OCI-LY7 (cell line): ENCODE data around the gene DACT3. TPM values are rescaled to one million over a fixed set of nuclear protein-coding genes. Genes with fewer than 3 reads are reported as not detected.

ENCODE experiments used
- BruUV-seq: library from RNA; stranded (reverse); fragments of 400-500 nt; replicated peaks from 2 replicates; lab custom pipeline; 2021; lab: Mats Ljungman, UMichigan
- CTCF ChIA-PET: fragments of 300-600 bp; sonication (Branson Sonifier 250); formaldehyde crosslinking; loops from one replicate; lab custom pipeline; 2022; ENCODE audit warnings: antibody characterized with exemption; ENCODE audit not compliant: unreplicated experiment; lab: Charles Lee
- POLR2A ChIA-PET: fragments of 300-600 bp; sonication (Branson Sonifier 250); formaldehyde crosslinking; loops from one replicate; lab custom pipeline; 2022; ENCODE audit warnings: antibody characterized with exemption; lab: Charles Lee
- DNase-seq: peaks from one replicate; pipeline ENCODE4 v3.0.0-alpha.2; 2015; ENCODE audit warnings: low spot score
- H2AFZ ChIP-seq: fragments of 200-600 bp; sonication (generic), shearing (Covaris generic); 2 replicates; pipeline ENCODE4 v1.6.1; 2014; ENCODE audit warnings: mild to moderate bottlenecking, antibody characterized with exemption, low read length, moderate library complexity
- H3K27ac ChIP-seq: fragments of 200-600 bp; sonication (generic); 2 replicates; pipeline ENCODE4 v1.5.1; 2014; ENCODE audit warnings: mixed run types, low read depth, mild to moderate bottlenecking, moderate library complexity, low read length, inconsistent platforms; ENCODE audit not compliant: poor library complexity, severe bottlenecking
- H3K36me3 ChIP-seq: fragments of 200-600 bp; sonication (generic); 2 replicates; pipeline ENCODE4 v1.6.1; 2014; ENCODE audit warnings: mild to moderate bottlenecking, antibody characterized with exemption, low read length, moderate library complexity, mixed read lengths; ENCODE audit not compliant: insufficient read depth
- H3K4me1 ChIP-seq: fragments of 200-600 bp; sonication (generic); 2 replicates; pipeline ENCODE4 v1.5.1; 2014; ENCODE audit warnings: mild to moderate bottlenecking, low read length; ENCODE audit not compliant: insufficient read depth, poor library complexity, severe bottlenecking
- H3K4me2 ChIP-seq: fragments of 200-600 bp; sonication (generic); 2 replicates; pipeline ENCODE4 v1.6.1; 2014; ENCODE audit warnings: mild to moderate bottlenecking, low read length
- H3K4me3 ChIP-seq: fragments of 200-600 bp; sonication (generic); 2 replicates; pipeline ENCODE4 v1.5.1; 2014; ENCODE audit warnings: mild to moderate bottlenecking, low read depth, low read length; ENCODE audit not compliant: poor library complexity, severe bottlenecking
- H3K79me2 ChIP-seq: fragments of 200-600 bp; sonication (generic); 2 replicates; pipeline ENCODE4 v1.6.1; 2016; ENCODE audit warnings: low read depth, mild to moderate bottlenecking, low read length, moderate library complexity, mixed read lengths; ENCODE audit not compliant: insufficient read depth
- H3K9me2 ChIP-seq: fragments of 200-600 bp; sonication (generic); 2 replicates; pipeline ENCODE4 v1.6.1; 2016; ENCODE audit warnings: mild to moderate bottlenecking, low read length, mixed read lengths; ENCODE audit not compliant: insufficient read depth
- H3K9me3 ChIP-seq: fragments of 200-600 bp; sonication (generic); 2 replicates; pipeline ENCODE4 v1.6.1; 2014; ENCODE audit warnings: mild to moderate bottlenecking, mixed run types, low read length, mixed read lengths
- H4K20me1 ChIP-seq: fragments of 200-600 bp; sonication (generic); 2 replicates; pipeline ENCODE4 v1.6.1; 2014; ENCODE audit warnings: mild to moderate bottlenecking, antibody characterized with exemption, low read length, moderate library complexity, mixed read lengths; ENCODE audit not compliant: insufficient read depth
- CTCF ChIP-seq: fragments of 200-600 bp; sonication (generic); conservative IDR thresholded peaks from 2 replicates; pipeline ENCODE4 v1.5.1; 2014; ENCODE audit warnings: mild to moderate bottlenecking, antibody characterized with exemption, low read length, moderate library complexity, mixed read lengths
- EZH2phosphoT487 ChIP-seq: fragments of 200-600 bp; sonication (generic); IDR thresholded peaks from 2 replicates; pipeline ENCODE4 v1.6.1; 2018; ENCODE audit warnings: low read depth, borderline replicate concordance, mild to moderate bottlenecking, mixed run types, antibody characterized with exemption, low read length, moderate library complexity, mixed read lengths
- intact Hi-C: fragments of 100-400 bp; cut with micrococcal nuclease; formaldehyde crosslinking; loops from one replicate; pipeline ENCODE4 v1.10.0; 2022; ENCODE audit not compliant: unreplicated experiment
- total RNA-seq, 2 experiments: library from RNA; depleted of rRNA in 1 of 2; stranded (reverse); fragments of >200 nt in 1 of 2; shearing (Covaris generic) in 1 of 2; gene quantifications; 2 replicates each; pipeline ENCODE4 v1.2.3, GENCODE V29; 2014 to 2022

DACT3 gene
- total RNA-seq, 2 experiments from 2014 or later, result 0.44 TPM; not detected in 1

DNA sequence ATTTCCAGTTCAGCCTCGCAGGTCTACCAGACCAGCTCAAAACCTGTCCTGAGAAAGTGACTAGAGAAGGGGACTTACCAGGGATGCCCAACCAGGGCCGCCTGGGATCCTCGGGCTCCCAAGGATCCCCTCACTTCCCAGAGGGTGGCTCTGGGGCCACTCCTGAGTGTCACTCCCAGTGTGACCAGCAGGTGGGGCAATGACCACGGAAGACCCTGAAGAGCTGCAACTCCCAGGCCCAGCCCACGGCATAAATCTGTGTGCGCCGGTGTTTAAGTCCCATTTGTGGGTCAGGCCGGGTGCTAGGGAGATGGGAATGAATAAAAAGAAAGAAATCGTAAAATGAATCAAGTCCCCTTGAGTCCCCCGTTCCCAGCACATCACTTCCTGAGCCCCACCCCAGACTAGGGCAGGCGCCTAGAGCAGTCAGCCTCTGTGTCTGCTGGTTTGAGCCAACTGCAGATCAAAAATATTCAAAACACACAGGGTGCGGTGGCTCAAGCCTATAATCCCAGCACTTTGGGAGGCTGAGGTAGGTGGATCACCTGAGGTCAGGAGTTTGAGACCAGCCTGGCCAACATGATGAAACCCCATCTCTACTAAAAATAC lies 46.8 kb downstream of the DACT3 start:
- BruUV-seq, result no TSS peak
- no peaks in the 10 kb centered on the region for H3K9me2 ChIP-seq
- peak overlapping the region; percentile 7 for H3K27ac ChIP-seq
- peak; percentile 84 for DNase-seq
- POLR2A ChIA-PET, result interaction anchor here (0.6 kb wide), 1 partner anchor 565 kb away, joined by 4 read pairs; no protein-coding TSS in a partner anchor
- intact Hi-C loops, result loop anchor here (1.0 kb wide), 1 partner anchor 48 kb away; no protein-coding TSS in a partner anchor
- peaks cover 65% of the 10 kb centered on the region for H3K4me1 ChIP-seq
- CTCF ChIA-PET, result interaction anchor here (2.2 kb wide), 1 partner anchor 47 kb away, joined by 11 read pairs; the partner anchor contains the start of gene DACT3
- H3K79me2 ChIP-seq, result no peaks in the 10 kb centered on the region
- no peaks in the 10 kb centered on the region for H4K20me1 ChIP-seq
- H3K4me2 ChIP-seq, result peak overlapping the region; percentile 21; the same call in 1 of the 2 replicates
- TF ChIP-seq EZH2phosphoT487 (no peak), CTCF (peak; percentile 95)
- no peak overlapping the region for H3K4me3 ChIP-seq
- H2AFZ ChIP-seq, result peak overlapping the region; percentile 68
- H3K9me3 ChIP-seq, result no peaks in the 10 kb centered on the region
- H3K36me3 ChIP-seq, result peaks cover 23% of the 10 kb centered on the region

DNA sequence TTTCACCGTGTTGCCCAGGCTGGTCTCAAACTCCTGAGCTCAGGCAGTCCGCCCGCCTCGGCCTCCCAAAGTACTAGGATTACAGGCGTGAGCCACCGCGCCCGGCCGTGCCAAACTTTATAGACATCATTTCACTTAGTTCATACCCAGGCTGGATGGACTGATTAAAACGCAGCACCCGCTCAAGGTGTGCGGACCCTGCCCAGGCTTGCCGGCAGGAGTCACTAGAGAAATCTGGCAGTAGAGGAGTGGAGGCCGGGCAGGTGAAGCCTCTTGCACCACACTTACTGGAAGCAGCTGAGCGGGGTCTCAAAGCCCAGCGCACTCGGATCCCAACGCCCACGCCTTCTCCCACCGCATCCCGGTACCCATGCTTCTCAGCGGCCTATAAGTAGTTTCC lies 47.5 kb downstream of the DACT3 start:
- peaks cover 58% of the 10 kb centered on the region for H3K4me1 ChIP-seq

More for the DNA sequence above, 47.5 kb downstream of the DACT3 start:
- Histone ChIP-seq H3K36me3 (peaks cover 30% of the 10 kb centered on the region), H3K27ac (no peak overlapping the region), H4K20me1 (no peaks in the 10 kb centered on the region), H3K79me2 (no peaks in the 10 kb centered on the region), H3K4me3 (no peak overlapping the region), H3K9me3 (no peaks in the 10 kb centered on the region), H3K9me2 (no peaks in the 10 kb centered on the region), H2AFZ (no peak overlapping the region), H3K4me2 (no peak overlapping the region)
- POLR2A ChIA-PET, result no interaction called here
- intact Hi-C loops, result no loop called here
- CTCF ChIA-PET, result interaction anchor here (2.2 kb wide), 1 partner anchor 48 kb away, joined by 11 read pairs; the partner anchor contains the start of gene DACT3
- no TSS peak for BruUV-seq
- DNase-seq, result no peak
- no peak for TF ChIP-seq EZH2phosphoT487
- TF ChIP-seq CTCF, result no peak
